GM23338 (cell line): ENCODE data around the gene IL1A. TPM values are rescaled to one million over a fixed set of nuclear protein-coding genes. Genes with fewer than 3 reads are reported as not detected.
A peak's percentile ranks its signal among the peaks of the same experiment; 100 is the strongest.

Experiments
- ATAC-seq: fragments of 200-7000 bp; cut with Tn5 transposase; 3 replicates; pipeline ENCODE4 v1.9.1; 2020
- DNase-seq: peaks from one replicate; pipeline ENCODE4 v3.0.0-alpha.2; 2015; ENCODE audit warnings: low spot score
- H2AFZ ChIP-seq: fragments of 200-600 bp; sonication (generic); 2 replicates; pipeline ENCODE4 v1.8.0; 2016; ENCODE audit warnings: antibody characterized with exemption, mild to moderate bottlenecking, moderate library complexity
- H3F3A ChIP-seq: fragments of 200-600 bp; sonication (generic); replicated peaks from 2 replicates; pipeline ENCODE4 v1.8.0; 2017; ENCODE audit warnings: antibody characterized with exemption, mixed run types, low read depth
- H3K27ac ChIP-seq: fragments of 200-600 bp; sonication (generic); 2 replicates; pipeline ENCODE4 v1.6.1; 2016; ENCODE audit warnings: low read depth
- H3K27me3 ChIP-seq: fragments of 200-600 bp; sonication (generic); 2 replicates; pipeline ENCODE4 v1.8.0; 2016; ENCODE audit warnings: mild to moderate bottlenecking, mixed run types, moderate library complexity; ENCODE audit not compliant: insufficient read depth
- H3K36me3 ChIP-seq: fragments of 200-600 bp; sonication (generic); 2 replicates; pipeline ENCODE4 v1.8.0; 2016; ENCODE audit warnings: mild to moderate bottlenecking; ENCODE audit not compliant: insufficient read depth
- H3K4me1 ChIP-seq: fragments of 200-600 bp; sonication (generic); 2 replicates; pipeline ENCODE4 v1.8.0; 2016; ENCODE audit warnings: mild to moderate bottlenecking, moderate library complexity; ENCODE audit not compliant: insufficient read depth
- H3K4me2 ChIP-seq: fragments of 200-600 bp; sonication (generic); 2 replicates; pipeline ENCODE4 v1.7.1; 2017; ENCODE audit warnings: mixed run types
- H3K4me3 ChIP-seq: fragments of 200-600 bp; sonication (generic); 2 replicates; pipeline ENCODE4 v1.6.1; 2016; ENCODE audit warnings: mixed run types
- H3K79me2 ChIP-seq: fragments of 200-600 bp; sonication (generic); replicated peaks from 2 replicates; pipeline ENCODE4 v1.8.0; 2017; ENCODE audit warnings: mild to moderate bottlenecking; ENCODE audit not compliant: insufficient read depth
- H3K9me2 ChIP-seq: fragments of 200-600 bp; sonication (generic); 2 replicates; pipeline ENCODE4 v1.8.0; 2017; ENCODE audit not compliant: insufficient read depth
- H4K20me1 ChIP-seq: fragments of 200-600 bp; sonication (generic); replicated peaks from 2 replicates; pipeline ENCODE4 v1.8.0; 2017; ENCODE audit warnings: mild to moderate bottlenecking; ENCODE audit not compliant: insufficient read depth
- H3K27ac Mint-ChIP-seq: 2 replicates; pipeline ENCODE4 v1.8.0; 2020; ENCODE audit warnings: inconsistent platforms, mild to moderate bottlenecking, moderate library complexity, mixed read lengths
- H3K27me3 Mint-ChIP-seq: 3 replicates; pipeline ENCODE4 v1.8.0; 2022; ENCODE audit warnings: low read depth, mild to moderate bottlenecking, moderate library complexity, mixed read lengths, inconsistent platforms; ENCODE audit not compliant: insufficient read depth, poor library complexity
- H3K36me3 Mint-ChIP-seq: 3 replicates; pipeline ENCODE4 v1.8.0; 2021; ENCODE audit warnings: low read depth, mild to moderate bottlenecking, inconsistent platforms, moderate library complexity, mixed read lengths
- H3K4me1 Mint-ChIP-seq: 3 replicates; pipeline ENCODE4 v1.8.0; 2020; ENCODE audit warnings: mild to moderate bottlenecking, inconsistent platforms, mixed read lengths
- H3K4me3 Mint-ChIP-seq: 3 replicates; pipeline ENCODE4 v1.8.0; 2021; ENCODE audit warnings: moderate library complexity, mild to moderate bottlenecking, inconsistent platforms, mixed read lengths
- H3K9me3 Mint-ChIP-seq: 3 replicates; pipeline ENCODE4 v1.8.0; 2020; ENCODE audit warnings: moderate library complexity, mild to moderate bottlenecking, inconsistent platforms, mixed read lengths
- CREB1 ChIP-seq: fragments of 250-450 bp; sonication (Bioruptor Pico); IDR thresholded peaks from 2 replicates; pipeline ENCODE4 v1.5.0; 2020; ENCODE audit warnings: low read depth, mild to moderate bottlenecking, moderate library complexity
- EZH2 ChIP-seq: fragments of 200-600 bp; sonication (generic); IDR thresholded peaks from one replicate; pipeline ENCODE4 v1.8.0; 2017; ENCODE audit warnings: antibody characterized with exemption, mild to moderate bottlenecking, low read depth; ENCODE audit not compliant: unreplicated experiment
- EZH2phosphoT487 ChIP-seq: fragments of 200-600 bp; sonication (generic); IDR thresholded peaks from one replicate; pipeline ENCODE4 v1.8.1; 2018; ENCODE audit warnings: antibody characterized with exemption; ENCODE audit not compliant: unreplicated experiment
- JUNB ChIP-seq: IDR thresholded peaks from one replicate; pipeline ENCODE4 v1.6.1; 2016; ENCODE audit warnings: antibody characterized with exemption; ENCODE audit not compliant: unreplicated experiment
- NANOG ChIP-seq: IDR thresholded peaks from 2 replicates; pipeline ENCODE4 v1.6.1; 2016; ENCODE audit warnings: antibody characterized with exemption, borderline replicate concordance
- POLR2AphosphoS5 ChIP-seq: IDR thresholded peaks from 2 replicates; pipeline ENCODE4 v1.6.1; 2016; ENCODE audit warnings: antibody characterized with exemption, low read depth
- STAT1 ChIP-seq: IDR thresholded peaks from one replicate; pipeline ENCODE4 v1.6.1; 2016; ENCODE audit warnings: antibody characterized with exemption; ENCODE audit not compliant: unreplicated experiment
- ZNF114 ChIP-seq: fragments of 250-450 bp; sonication (Bioruptor Pico); IDR thresholded peaks from 2 replicates; pipeline ENCODE4 v1.5.0; 2020; ENCODE audit warnings: mild to moderate bottlenecking, moderate library complexity
- ZNF331 ChIP-seq: fragments of 250-450 bp; sonication (Bioruptor Pico); IDR thresholded peaks from 2 replicates; pipeline ENCODE4 v1.5.0; 2020; ENCODE audit warnings: low read depth, mild to moderate bottlenecking, moderate library complexity
- polyA plus RNA-seq: library from polyadenylated mRNA; unstranded; fragments of >200 nt; fragmentation: Nextera tagmentation; extraction: Ambion mirVana; gene quantifications from 2 replicates; pipeline ENCODE4 v1.2.1, GENCODE V29; 2016
- total RNA-seq: library from RNA; depleted of rRNA; stranded (reverse); fragments of >200 nt; shearing (Covaris generic); gene quantifications from 2 replicates; pipeline ENCODE4 v1.2.3, GENCODE V29; 2014
- TF ChIP-seq, protein P1 (sequence below): fragments of 250-450 bp; sonication (Bioruptor Pico); IDR thresholded peaks from 2 replicates; pipeline ENCODE4 v1.5.0; 2020; ENCODE audit warnings: mild to moderate bottlenecking, moderate library complexity
- TF ChIP-seq, protein P2 (sequence below), 2 experiments: fragments of 200-600 bp in 1 of 2; sonication (generic) in 1 of 2; conservative IDR thresholded peaks; 2 replicates each; pipeline versions ENCODE4 v1.5.1 to v1.6.1; 2016 to 2017; ENCODE audit warnings: antibody characterized with exemption in 2 of 2, low read depth in 2 of 2, mild to moderate bottlenecking in 2 of 2, moderate library complexity in 1 of 2
- TF ChIP-seq, protein P3 (sequence below): IDR thresholded peaks from 2 replicates; pipeline ENCODE4 v1.6.1; 2016; ENCODE audit warnings: antibody characterized with exemption

Gene IL1A
- total and polyA plus RNA-seq, 2 experiments from 2014 or later, result 0.65 to 0.73 TPM

DNA sequence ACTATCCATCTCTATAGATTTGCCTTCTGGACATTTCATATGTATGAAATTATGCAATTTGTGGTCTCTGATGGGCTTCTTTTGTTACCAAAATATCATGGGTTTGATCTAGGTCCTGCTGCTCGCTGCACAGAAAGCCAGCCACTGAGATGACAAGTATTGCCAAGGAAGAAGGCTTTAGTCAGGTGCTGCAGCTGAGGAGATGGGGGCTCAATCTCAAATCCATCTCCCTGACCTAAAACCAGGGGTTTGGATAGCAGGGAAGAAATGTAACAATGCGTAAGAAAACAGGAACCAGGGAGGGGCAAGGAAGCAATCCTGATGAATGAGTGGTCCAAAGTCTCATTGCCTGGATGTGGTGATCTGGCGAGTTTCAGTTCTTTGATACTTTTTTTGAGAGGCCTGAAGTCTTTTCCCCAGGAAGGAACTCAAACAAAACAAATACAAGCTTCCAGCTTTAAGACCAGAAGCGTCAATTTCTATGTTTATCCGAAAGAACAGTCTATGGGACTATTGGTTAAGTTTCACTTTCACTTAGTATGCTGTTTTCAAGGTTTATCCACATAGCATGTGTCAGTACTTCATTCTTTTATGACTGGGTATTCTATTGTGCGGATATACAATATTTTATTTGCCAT lies 16.5 kb downstream of the IL1A start:
- Histone ChIP-seq H3K4me1 (peaks cover 5% of the 10 kb centered on the region; the same call in 1 of the 2 replicates), H4K20me1 (peaks cover 3% of the 10 kb centered on the region), H3K9me2 (no peaks in the 10 kb centered on the region), H3K4me3 (no peak overlapping the region), H3K27me3 (no peaks in the 10 kb centered on the region), H3K4me2 (no peak overlapping the region), H3F3A (no peaks in the 10 kb centered on the region; the same call in 1 of the 2 replicates), H3K79me2 (peaks cover 6% of the 10 kb centered on the region), H3K27ac (no peak overlapping the region), H2AFZ (no peak overlapping the region), H3K36me3 (no peaks in the 10 kb centered on the region)
- Mint-ChIP-seq H3K9me3 (no peaks in the 10 kb centered on the region), H3K27ac (no peak overlapping the region), H3K27me3 (no peaks in the 10 kb centered on the region), H3K36me3 (no peaks in the 10 kb centered on the region), H3K4me3 (no peak overlapping the region), H3K4me1 (peaks cover 12% of the 10 kb centered on the region)
- DNase-seq (no peak), ATAC-seq (no peak)
- TF ChIP-seq CREB1 (CRISPR knock-in tag), result no peak
- TF ChIP-seq ZNF114 (CRISPR knock-in tag), result no peak
- TF ChIP-seq NANOG, result no peak
- TF ChIP-seq POLR2AphosphoS5, result no peak
- TF ChIP-seq ZNF331 (CRISPR knock-in tag), result no peak

DNA sequence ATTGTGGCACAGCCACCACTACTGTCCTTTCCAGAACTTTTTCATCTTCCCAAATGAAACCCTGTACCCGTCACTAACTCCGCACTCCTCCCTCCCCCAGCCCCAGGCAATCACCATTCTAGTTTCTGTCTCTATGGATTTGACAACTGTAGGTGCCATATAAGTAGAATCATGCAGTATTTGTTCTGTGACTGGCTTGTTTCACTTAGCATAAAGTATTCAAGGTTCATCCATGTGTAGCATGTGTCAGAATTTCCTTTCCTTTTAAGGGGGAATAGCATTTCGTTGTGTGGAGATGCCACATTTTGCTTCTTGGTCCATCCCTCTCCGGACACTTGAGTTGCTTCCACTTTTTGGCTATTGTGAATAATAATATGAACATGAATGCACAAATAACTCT lies 19.0 kb downstream of the IL1A start:
- Mint-ChIP-seq H3K27ac (no peak overlapping the region; the same call in 1 of the 2 replicates), H3K27me3 (no peaks in the 10 kb centered on the region), H3K9me3 (no peaks in the 10 kb centered on the region), H3K4me3 (peak overlapping the region; percentile 99), H3K36me3 (peaks cover 4% of the 10 kb centered on the region; the same call in 2 of the 3 replicates), H3K4me1 (peaks cover 12% of the 10 kb centered on the region)
- Histone ChIP-seq H3K4me3 (peak overlapping the region; percentile 86), H2AFZ (peak overlapping the region; percentile 94), H3K27me3 (no peaks in the 10 kb centered on the region), H3K27ac (no peak overlapping the region), H3F3A (no peaks in the 10 kb centered on the region; the same call in 1 of the 2 replicates), H3K4me1 (peaks cover 5% of the 10 kb centered on the region; the same call in 1 of the 2 replicates), H4K20me1 (peaks cover 6% of the 10 kb centered on the region), H3K4me2 (peak overlapping the region; percentile 83), H3K79me2 (peaks cover 10% of the 10 kb centered on the region), H3K36me3 (no peaks in the 10 kb centered on the region), H3K9me2 (no peaks in the 10 kb centered on the region)
- no peak for DNase-seq
- ATAC-seq, result no peak
- TF ChIP-seq EZH2 (no peak), EZH2phosphoT487 (no peak), JUNB (no peak), ZNF331 (CRISPR knock-in tag) (no peak), STAT1 (no peak), ZNF114 (CRISPR knock-in tag) (no peak), POLR2AphosphoS5 (no peak), NANOG (no peak)
- TF ChIP-seq, protein P1, sequence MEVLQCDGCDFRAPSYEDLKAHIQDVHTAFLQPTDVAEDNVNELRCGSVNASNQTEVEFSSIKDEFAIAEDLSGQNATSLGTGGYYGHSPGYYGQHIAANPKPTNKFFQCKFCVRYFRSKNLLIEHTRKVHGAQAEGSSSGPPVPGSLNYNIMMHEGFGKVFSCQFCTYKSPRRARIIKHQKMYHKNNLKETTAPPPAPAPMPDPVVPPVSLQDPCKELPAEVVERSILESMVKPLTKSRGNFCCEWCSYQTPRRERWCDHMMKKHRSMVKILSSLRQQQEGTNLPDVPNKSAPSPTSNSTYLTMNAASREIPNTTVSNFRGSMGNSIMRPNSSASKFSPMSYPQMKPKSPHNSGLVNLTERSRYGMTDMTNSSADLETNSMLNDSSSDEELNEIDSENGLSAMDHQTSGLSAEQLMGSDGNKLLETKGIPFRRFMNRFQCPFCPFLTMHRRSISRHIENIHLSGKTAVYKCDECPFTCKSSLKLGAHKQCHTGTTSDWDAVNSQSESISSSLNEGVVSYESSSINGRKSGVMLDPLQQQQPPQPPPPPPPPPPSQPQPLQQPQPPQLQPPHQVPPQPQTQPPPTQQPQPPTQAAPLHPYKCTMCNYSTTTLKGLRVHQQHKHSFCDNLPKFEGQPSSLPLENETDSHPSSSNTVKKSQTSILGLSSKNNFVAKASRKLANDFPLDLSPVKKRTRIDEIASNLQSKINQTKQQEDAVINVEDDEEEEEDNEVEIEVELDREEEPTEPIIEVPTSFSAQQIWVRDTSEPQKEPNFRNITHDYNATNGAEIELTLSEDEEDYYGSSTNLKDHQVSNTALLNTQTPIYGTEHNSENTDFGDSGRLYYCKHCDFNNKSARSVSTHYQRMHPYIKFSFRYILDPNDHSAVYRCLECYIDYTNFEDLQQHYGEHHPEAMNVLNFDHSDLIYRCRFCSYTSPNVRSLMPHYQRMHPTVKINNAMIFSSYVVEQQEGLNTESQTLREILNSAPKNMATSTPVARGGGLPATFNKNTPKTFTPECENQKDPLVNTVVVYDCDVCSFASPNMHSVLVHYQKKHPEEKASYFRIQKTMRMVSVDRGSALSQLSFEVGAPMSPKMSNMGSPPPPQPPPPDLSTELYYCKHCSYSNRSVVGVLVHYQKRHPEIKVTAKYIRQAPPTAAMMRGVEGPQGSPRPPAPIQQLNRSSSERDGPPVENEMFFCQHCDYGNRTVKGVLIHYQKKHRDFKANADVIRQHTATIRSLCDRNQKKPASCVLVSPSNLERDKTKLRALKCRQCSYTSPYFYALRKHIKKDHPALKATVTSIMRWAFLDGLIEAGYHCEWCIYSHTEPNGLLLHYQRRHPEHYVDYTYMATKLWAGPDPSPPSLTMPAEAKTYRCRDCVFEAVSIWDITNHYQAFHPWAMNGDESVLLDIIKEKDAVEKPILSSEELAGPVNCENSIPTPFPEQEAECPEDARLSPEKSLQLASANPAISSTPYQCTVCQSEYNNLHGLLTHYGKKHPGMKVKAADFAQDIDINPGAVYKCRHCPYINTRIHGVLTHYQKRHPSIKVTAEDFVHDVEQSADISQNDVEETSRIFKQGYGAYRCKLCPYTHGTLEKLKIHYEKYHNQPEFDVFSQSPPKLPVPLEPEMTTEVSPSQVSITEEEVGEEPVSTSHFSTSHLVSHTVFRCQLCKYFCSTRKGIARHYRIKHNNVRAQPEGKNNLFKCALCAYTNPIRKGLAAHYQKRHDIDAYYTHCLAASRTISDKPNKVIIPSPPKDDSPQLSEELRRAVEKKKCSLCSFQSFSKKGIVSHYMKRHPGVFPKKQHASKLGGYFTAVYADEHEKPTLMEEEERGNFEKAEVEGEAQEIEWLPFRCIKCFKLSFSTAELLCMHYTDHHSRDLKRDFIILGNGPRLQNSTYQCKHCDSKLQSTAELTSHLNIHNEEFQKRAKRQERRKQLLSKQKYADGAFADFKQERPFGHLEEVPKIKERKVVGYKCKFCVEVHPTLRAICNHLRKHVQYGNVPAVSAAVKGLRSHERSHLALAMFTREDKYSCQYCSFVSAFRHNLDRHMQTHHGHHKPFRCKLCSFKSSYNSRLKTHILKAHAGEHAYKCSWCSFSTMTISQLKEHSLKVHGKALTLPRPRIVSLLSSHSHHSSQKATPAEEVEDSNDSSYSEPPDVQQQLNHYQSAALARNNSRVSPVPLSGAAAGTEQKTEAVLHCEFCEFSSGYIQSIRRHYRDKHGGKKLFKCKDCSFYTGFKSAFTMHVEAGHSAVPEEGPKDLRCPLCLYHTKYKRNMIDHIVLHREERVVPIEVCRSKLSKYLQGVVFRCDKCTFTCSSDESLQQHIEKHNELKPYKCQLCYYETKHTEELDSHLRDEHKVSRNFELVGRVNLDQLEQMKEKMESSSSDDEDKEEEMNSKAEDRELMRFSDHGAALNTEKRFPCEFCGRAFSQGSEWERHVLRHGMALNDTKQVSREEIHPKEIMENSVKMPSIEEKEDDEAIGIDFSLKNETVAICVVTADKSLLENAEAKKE (CRISPR knock-in tag), result no peak
- TF ChIP-seq, protein P2, sequence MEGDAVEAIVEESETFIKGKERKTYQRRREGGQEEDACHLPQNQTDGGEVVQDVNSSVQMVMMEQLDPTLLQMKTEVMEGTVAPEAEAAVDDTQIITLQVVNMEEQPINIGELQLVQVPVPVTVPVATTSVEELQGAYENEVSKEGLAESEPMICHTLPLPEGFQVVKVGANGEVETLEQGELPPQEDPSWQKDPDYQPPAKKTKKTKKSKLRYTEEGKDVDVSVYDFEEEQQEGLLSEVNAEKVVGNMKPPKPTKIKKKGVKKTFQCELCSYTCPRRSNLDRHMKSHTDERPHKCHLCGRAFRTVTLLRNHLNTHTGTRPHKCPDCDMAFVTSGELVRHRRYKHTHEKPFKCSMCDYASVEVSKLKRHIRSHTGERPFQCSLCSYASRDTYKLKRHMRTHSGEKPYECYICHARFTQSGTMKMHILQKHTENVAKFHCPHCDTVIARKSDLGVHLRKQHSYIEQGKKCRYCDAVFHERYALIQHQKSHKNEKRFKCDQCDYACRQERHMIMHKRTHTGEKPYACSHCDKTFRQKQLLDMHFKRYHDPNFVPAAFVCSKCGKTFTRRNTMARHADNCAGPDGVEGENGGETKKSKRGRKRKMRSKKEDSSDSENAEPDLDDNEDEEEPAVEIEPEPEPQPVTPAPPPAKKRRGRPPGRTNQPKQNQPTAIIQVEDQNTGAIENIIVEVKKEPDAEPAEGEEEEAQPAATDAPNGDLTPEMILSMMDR (conservative IDR thresholded peaks at IDR 0.05; ENCODE audit: low read depth in 2 of 2), result no peak
- TF ChIP-seq, protein P3, sequence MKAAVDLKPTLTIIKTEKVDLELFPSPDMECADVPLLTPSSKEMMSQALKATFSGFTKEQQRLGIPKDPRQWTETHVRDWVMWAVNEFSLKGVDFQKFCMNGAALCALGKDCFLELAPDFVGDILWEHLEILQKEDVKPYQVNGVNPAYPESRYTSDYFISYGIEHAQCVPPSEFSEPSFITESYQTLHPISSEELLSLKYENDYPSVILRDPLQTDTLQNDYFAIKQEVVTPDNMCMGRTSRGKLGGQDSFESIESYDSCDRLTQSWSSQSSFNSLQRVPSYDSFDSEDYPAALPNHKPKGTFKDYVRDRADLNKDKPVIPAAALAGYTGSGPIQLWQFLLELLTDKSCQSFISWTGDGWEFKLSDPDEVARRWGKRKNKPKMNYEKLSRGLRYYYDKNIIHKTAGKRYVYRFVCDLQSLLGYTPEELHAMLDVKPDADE, result no peak
